Smooth muscle cell (in vitro differentiated cells): ENCODE measurements around the gene MEDAG. TPM values are rescaled to one million over a fixed set of nuclear protein-coding genes. Genes with fewer than 3 reads are reported as not detected.

ENCODE experiments used
- DNase-seq: peaks from one replicate; lab custom pipeline; 2025; ENCODE audit not compliant: unreplicated experiment; lab: John Stamatoyannopoulos, UW
- H2AFZ ChIP-seq: fragments of 200-600 bp; sonication (generic); 2 replicates; pipeline ENCODE4 v1.6.0; 2016; ENCODE audit warnings: antibody characterized with exemption, low read depth, mild to moderate bottlenecking
- H3F3A ChIP-seq: fragments of 200-600 bp; sonication (generic); 2 replicates; pipeline ENCODE4 v1.6.0; 2017; ENCODE audit warnings: antibody characterized with exemption, low read depth
- H3K27ac ChIP-seq: fragments of 200-600 bp; sonication (generic); 2 replicates; pipeline ENCODE4 v1.5.1; 2016; ENCODE audit warnings: low read depth, mild to moderate bottlenecking
- H3K27me3 ChIP-seq: fragments of 200-600 bp; sonication (generic); 2 replicates; pipeline ENCODE4 v1.6.1; 2016; ENCODE audit warnings: low read depth, mild to moderate bottlenecking
- H3K36me3 ChIP-seq: fragments of 200-600 bp; sonication (generic); 2 replicates; pipeline ENCODE4 v1.5.1; 2016; ENCODE audit warnings: low read depth
- H3K4me1 ChIP-seq: fragments of 200-600 bp; sonication (generic); 2 replicates; pipeline ENCODE4 v1.5.1; 2016; ENCODE audit warnings: low read depth
- H3K4me2 ChIP-seq: fragments of 200-600 bp; sonication (generic); 2 replicates; pipeline ENCODE4 v1.6.0; 2016; ENCODE audit warnings: mild to moderate bottlenecking
- H3K4me3 ChIP-seq: fragments of 200-600 bp; sonication (generic); 2 replicates; pipeline ENCODE4 v1.5.1; 2016; ENCODE audit warnings: mild to moderate bottlenecking
- H3K79me2 ChIP-seq: fragments of 200-600 bp; sonication (generic); 2 replicates; pipeline ENCODE4 v1.6.0; 2016; ENCODE audit warnings: low read depth, mild to moderate bottlenecking
- H3K9ac ChIP-seq: fragments of 200-600 bp; sonication (generic); 2 replicates; pipeline ENCODE4 v1.6.0; 2016; ENCODE audit warnings: low read depth
- H3K9me3 ChIP-seq: fragments of 200-600 bp; sonication (generic); replicated peaks from 2 replicates; pipeline ENCODE4 v1.5.1; 2016; ENCODE audit warnings: low read depth
- H4K20me1 ChIP-seq: fragments of 200-600 bp; sonication (generic); 2 replicates; pipeline ENCODE4 v1.6.0; 2016; ENCODE audit warnings: low read depth
- WGBS: methylation state at CpG from one replicate; pipeline ENCODE4 v1.1.7; 2016; ENCODE audit warnings: low lambda C conversion rate; 5-methylcytosine and 5-hydroxymethylcytosine counted together
- polyA plus RNA-seq: library from polyadenylated mRNA; unstranded; fragments of >200 nt; fragmentation: Nextera tagmentation; extraction: Ambion mirVana; gene quantifications from 2 replicates; pipeline ENCODE4 v1.2.1, GENCODE V29; 2016
- total RNA-seq: library from RNA; depleted of rRNA; stranded (reverse); fragments of >200 nt; gene quantifications from 2 replicates; pipeline ENCODE4 v1.2.3, GENCODE V29; 2014
- TF ChIP-seq, protein P1 (sequence below): fragments of 200-600 bp; sonication (generic); IDR thresholded peaks from 2 replicates; pipeline ENCODE4 v1.5.1; 2017; ENCODE audit warnings: borderline replicate concordance, mild to moderate bottlenecking, antibody characterized with exemption; ENCODE audit not compliant: insufficient read depth, poor library complexity, severe bottlenecking

The MEDAG gene
- total and polyA plus RNA-seq, 2 experiments from 2014 or later: not detected

DNA sequence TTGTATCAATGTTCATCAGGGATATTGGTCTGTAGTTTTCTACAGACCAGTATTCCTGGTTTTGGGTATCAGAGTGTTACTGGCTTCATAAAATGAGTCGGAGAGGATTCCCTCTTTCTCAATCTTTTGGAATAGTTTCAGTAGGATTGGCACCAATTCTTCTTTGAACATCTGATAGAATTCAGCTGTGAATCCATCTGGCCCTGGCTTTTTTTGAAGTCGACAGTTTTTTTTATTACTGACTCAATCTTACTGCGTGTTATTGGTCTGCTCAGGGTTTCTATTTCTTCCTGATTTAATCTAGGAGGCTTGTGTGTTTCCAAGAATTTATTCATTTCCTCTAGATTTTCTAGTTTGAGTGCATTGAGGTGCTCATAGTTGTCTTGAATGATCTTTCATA, 37.8 kb downstream of the MEDAG start:
- H2AFZ ChIP-seq: no peak overlapping the region
- no peak overlapping the region for H3K27ac ChIP-seq
- TF ChIP-seq, protein P1, sequence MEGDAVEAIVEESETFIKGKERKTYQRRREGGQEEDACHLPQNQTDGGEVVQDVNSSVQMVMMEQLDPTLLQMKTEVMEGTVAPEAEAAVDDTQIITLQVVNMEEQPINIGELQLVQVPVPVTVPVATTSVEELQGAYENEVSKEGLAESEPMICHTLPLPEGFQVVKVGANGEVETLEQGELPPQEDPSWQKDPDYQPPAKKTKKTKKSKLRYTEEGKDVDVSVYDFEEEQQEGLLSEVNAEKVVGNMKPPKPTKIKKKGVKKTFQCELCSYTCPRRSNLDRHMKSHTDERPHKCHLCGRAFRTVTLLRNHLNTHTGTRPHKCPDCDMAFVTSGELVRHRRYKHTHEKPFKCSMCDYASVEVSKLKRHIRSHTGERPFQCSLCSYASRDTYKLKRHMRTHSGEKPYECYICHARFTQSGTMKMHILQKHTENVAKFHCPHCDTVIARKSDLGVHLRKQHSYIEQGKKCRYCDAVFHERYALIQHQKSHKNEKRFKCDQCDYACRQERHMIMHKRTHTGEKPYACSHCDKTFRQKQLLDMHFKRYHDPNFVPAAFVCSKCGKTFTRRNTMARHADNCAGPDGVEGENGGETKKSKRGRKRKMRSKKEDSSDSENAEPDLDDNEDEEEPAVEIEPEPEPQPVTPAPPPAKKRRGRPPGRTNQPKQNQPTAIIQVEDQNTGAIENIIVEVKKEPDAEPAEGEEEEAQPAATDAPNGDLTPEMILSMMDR: no peak
- no peak overlapping the region for H3K9ac ChIP-seq
- no peaks in the 10 kb centered on the region for H3K79me2 ChIP-seq
- no peak overlapping the region for H3K4me3 ChIP-seq
- H3K27me3 ChIP-seq: no peaks in the 10 kb centered on the region
- H3K4me1 ChIP-seq: no peaks in the 10 kb centered on the region
- H4K20me1 ChIP-seq: no peaks in the 10 kb centered on the region
- H3K4me2 ChIP-seq: no peak overlapping the region
- DNase-seq: no peak
- H3K9me3 ChIP-seq: no peaks in the 10 kb centered on the region
- no peaks in the 10 kb centered on the region for H3F3A ChIP-seq
- no peaks in the 10 kb centered on the region for H3K36me3 ChIP-seq
- 86% methylated on average over 3 of the region's 3 CpGs for WGBS

DNA sequence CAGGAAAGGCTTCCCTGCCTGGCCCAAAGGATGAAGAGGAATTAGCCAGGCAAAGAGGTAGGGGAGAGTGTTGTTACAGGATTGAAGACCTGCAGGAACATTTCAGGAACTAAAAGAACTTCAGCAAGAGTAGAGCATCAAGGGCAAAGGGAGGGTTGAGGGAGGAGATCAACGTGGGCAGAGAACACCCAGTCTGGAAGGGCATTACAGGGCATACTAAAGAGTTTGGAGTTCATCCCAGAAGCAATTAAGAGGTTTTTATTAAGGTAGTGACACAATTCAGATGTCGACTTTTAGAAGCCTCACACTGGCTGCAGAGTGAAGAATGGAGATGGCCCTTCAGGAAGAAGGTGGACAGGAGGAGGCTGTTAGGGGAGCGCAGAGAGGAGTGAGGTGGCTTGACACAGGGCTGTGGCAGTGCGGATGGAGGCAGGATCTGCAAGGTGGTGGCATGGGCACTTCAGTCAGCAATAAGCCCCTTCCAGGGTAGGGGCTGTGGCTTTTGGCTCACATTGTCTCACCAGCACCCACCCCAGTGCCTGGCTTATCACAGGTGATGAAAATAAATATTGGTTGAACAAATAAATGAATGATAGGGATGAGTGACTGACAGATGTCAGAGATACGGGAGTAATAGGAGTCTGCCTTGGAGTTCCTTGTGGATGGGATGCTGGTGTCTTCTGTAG, 51.3 kb downstream of the MEDAG start:
- Histone ChIP-seq H3K4me3 (no peak overlapping the region), H3K36me3 (no peaks in the 10 kb centered on the region), H3K9ac (no peak overlapping the region), H3K4me1 (no peaks in the 10 kb centered on the region), H2AFZ (no peak overlapping the region), H4K20me1 (no peaks in the 10 kb centered on the region), H3K4me2 (no peak overlapping the region), H3K9me3 (peaks cover 6% of the 10 kb centered on the region), H3F3A (no peaks in the 10 kb centered on the region), H3K79me2 (no peaks in the 10 kb centered on the region), H3K27ac (no peak overlapping the region), H3K27me3 (no peaks in the 10 kb centered on the region)
- WGBS: 89% methylated on average over 5 of the region's 5 CpGs
- DNase-seq: no peak
- TF ChIP-seq, protein P1: no peak

DNA sequence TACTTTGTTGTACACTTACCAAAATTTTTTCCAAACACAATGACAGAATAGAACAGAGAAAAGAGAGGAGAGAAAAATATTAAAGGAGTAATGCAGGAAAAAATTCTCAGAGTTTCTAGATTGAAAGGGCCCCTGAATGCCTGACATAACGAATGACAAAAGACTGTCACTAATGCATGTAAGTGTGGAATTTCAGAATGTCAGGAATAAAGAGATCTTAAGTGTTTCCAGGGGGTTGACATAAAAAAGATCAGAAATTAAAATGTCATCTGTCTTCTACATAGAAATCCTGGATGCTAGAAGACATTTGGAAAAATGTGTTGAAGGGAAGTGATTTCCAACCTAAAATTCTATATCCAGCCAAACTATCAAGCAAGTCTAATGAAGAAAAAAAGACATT, 53.6 kb downstream of the MEDAG start:
- 94% methylated on average over 1 of the region's 1 CpG for WGBS
- H3K9me3 ChIP-seq: peaks cover 6% of the 10 kb centered on the region
- no peaks in the 10 kb centered on the region for H4K20me1 ChIP-seq
- H3K27ac ChIP-seq: no peak overlapping the region
- TF ChIP-seq, protein P1: no peak
- H3K36me3 ChIP-seq: no peaks in the 10 kb centered on the region
- no peak overlapping the region for H3K9ac ChIP-seq
- H3F3A ChIP-seq: no peaks in the 10 kb centered on the region
- no peaks in the 10 kb centered on the region for H3K4me1 ChIP-seq
- H3K27me3 ChIP-seq: no peaks in the 10 kb centered on the region
- no peak for DNase-seq
- H3K79me2 ChIP-seq: no peaks in the 10 kb centered on the region
- H2AFZ ChIP-seq: no peak overlapping the region
- no peak overlapping the region for H3K4me2 ChIP-seq
- no peak overlapping the region for H3K4me3 ChIP-seq

DNA sequence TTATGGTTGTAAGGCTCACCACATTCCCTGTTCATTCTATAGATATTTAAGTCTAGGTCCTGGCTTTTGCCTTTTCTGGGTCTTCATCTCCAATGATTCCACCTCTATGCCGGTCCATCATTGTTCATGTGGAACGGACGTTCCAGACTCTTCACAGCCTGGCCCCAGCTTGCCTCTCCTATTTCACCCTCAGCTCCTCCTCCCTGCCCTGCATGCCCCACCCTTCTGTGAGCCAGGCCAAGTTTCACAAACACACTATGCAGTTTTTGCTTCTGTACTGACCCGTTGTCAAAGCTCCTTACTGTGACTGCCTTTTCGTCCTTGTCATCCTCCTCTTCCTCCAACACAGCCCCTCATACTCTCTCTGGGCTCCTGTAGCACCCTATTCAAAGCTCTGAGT, 57.7 kb downstream of the MEDAG start:
- 40% methylated on average over 5 of the region's 5 CpGs for WGBS
- H3K36me3 ChIP-seq: no peaks in the 10 kb centered on the region
- H3K27ac ChIP-seq: no peak overlapping the region
- no peaks in the 10 kb centered on the region for H3F3A ChIP-seq
- H4K20me1 ChIP-seq: no peaks in the 10 kb centered on the region
- peak overlapping the region; percentile 49 for H2AFZ ChIP-seq
- H3K9ac ChIP-seq: no peak overlapping the region
- H3K4me1 ChIP-seq: no peaks in the 10 kb centered on the region
- no peaks in the 10 kb centered on the region for H3K79me2 ChIP-seq
- TF ChIP-seq, protein P1: no peak
- no peak for DNase-seq
- peak overlapping the region; percentile 45 for H3K4me2 ChIP-seq
- H3K4me3 ChIP-seq: no peak overlapping the region
- peaks cover 6% of the 10 kb centered on the region for H3K9me3 ChIP-seq
- no peaks in the 10 kb centered on the region for H3K27me3 ChIP-seq
